HepG2 (cell line): ENCODE data around the gene MACROD2. TPM values are rescaled to one million over a fixed set of nuclear protein-coding genes. Genes with fewer than 3 reads are reported as not detected.

Source experiments
- ATAC-seq: fragments of 200-7000 bp; cut with Tn5 transposase; 3 replicates; pipeline ENCODE4 v1.9.1; 2020; ENCODE audit warnings: mild to moderate bottlenecking, moderate library complexity
- BruUV-seq: library from RNA; stranded (reverse); fragments of 400-500 nt; replicated peaks from 2 replicates; lab custom pipeline; 2021; lab: Mats Ljungman, UMichigan
- CTCF ChIA-PET: fragments of 300-600 bp; formaldehyde crosslinking; extraction: SDS; loops from one replicate; lab custom pipeline; 2021; ENCODE audit warnings: low total read pairs, inconsistent platforms, low intra/inter-chr PET ratio; lab: Yijun Ruan, JAX
- POLR2A ChIA-PET: fragments of 350-600 bp; sonication (Branson Sonifier 250); formaldehyde crosslinking; loops from one replicate; lab custom pipeline; 2020; ENCODE audit warnings: antibody characterized with exemption, inconsistent platforms; lab: Yijun Ruan, JAX
- DNase-seq: peaks from one replicate; pipeline ENCODE4 v3.0.0-alpha.2; 2015; ENCODE audit warnings: low spot score
- FAIRE-seq: peaks from 3 replicates; lab custom pipeline; 2011; peaks lifted over from hg19 to GRCh38; lab: Jason Lieb, UNC
- H2AFZ ChIP-seq: one replicate; pipeline ENCODE4 v1.6.1; 2011; ENCODE audit warnings: low read length, inconsistent platforms
- H3K27ac ChIP-seq: fragments of 300-600 bp; 3 replicates; pipeline ENCODE4 v1.8.0; 2011; ENCODE audit warnings: mixed run types, mild to moderate bottlenecking, mixed read lengths, low read length, inconsistent platforms; ENCODE audit not compliant: insufficient read depth; ENCODE audit errors: extremely low read length
- H3K27me3 ChIP-seq, 2 experiments: fragments of 200-600 bp in 1 of 2; 2 replicates in 1 of 2; 3 replicates in 1 of 2; pipeline versions ENCODE4 v1.6.0 to v1.8.0; 2011; ENCODE audit warnings: low read length in 2 of 2, mild to moderate bottlenecking in 2 of 2, moderate library complexity in 2 of 2, inconsistent platforms in 1 of 2; ENCODE audit not compliant: insufficient read depth in 2 of 2, control insufficient read depth in 1 of 2
- H3K36me3 ChIP-seq, 2 experiments: fragments of 200-600 bp in 1 of 2; replicated peaks in 1 of 2; 2 replicates in 1 of 2; 3 replicates in 1 of 2; pipeline versions ENCODE4 v1.5.1 to v1.8.0; 2011; ENCODE audit warnings: low read length in 2 of 2, inconsistent platforms in 1 of 2; ENCODE audit not compliant: insufficient read depth in 2 of 2, control insufficient read depth in 1 of 2
- H3K4me1 ChIP-seq: 2 replicates; pipeline ENCODE4 v1.5.1; 2012; ENCODE audit warnings: low read length, inconsistent platforms; ENCODE audit not compliant: insufficient read depth
- H3K4me2 ChIP-seq: 2 replicates; pipeline ENCODE4 v1.6.0; 2011; ENCODE audit warnings: low read depth, low read length, inconsistent platforms
- H3K4me3 ChIP-seq, 3 experiments: fragments of 200-600 bp in 1 of 3; sonication (generic), shearing (Covaris generic) in 1 of 3; replicated peaks in 1 of 3; 2 replicates each; pipeline ENCODE4 v1.5.1; 2011 to 2016; ENCODE audit warnings: low read length in 3 of 3, inconsistent platforms in 2 of 3, low read depth in 2 of 3, mild to moderate bottlenecking in 2 of 3, control low read depth in 1 of 3, mixed read lengths in 1 of 3; ENCODE audit not compliant: insufficient read depth in 1 of 3
- H3K79me2 ChIP-seq: one replicate; pipeline ENCODE4 v1.6.1; 2011; ENCODE audit warnings: low read length, inconsistent platforms; ENCODE audit not compliant: insufficient read depth
- H3K9ac ChIP-seq: 2 replicates; pipeline ENCODE4 v1.6.0; 2011; ENCODE audit warnings: mild to moderate bottlenecking, low read depth, low read length, inconsistent platforms; ENCODE audit not compliant: insufficient read depth
- H3K9me3 ChIP-seq: 2 replicates; pipeline ENCODE4 v1.5.1; 2012; ENCODE audit warnings: mild to moderate bottlenecking, low read length
- H4K20me1 ChIP-seq: 2 replicates; pipeline ENCODE4 v1.6.0; 2011; ENCODE audit warnings: inconsistent platforms, mild to moderate bottlenecking, low read length, moderate library complexity; ENCODE audit not compliant: insufficient read depth
- CHD2 ChIP-seq: IDR thresholded peaks from 2 replicates; pipeline ENCODE4 v1.6.1; 2011; ENCODE audit warnings: low read depth, low read length, improper control_type of control experiment
- HCFC1 ChIP-seq: fragments of 150-350 bp; IDR thresholded peaks from 2 replicates; pipeline ENCODE4 v1.6.1; 2014; ENCODE audit warnings: low read depth, low read length
- IKZF4 ChIP-seq: sonication (generic); formaldehyde crosslinking; IDR thresholded peaks from 2 replicates; pipeline ENCODE4 v1.5.1; 2020; ENCODE audit warnings: borderline replicate concordance, mild to moderate bottlenecking, low read depth, missing genetic modification reagents; ENCODE audit errors: not compliant biosample characterization
- IRX3 ChIP-seq: sonication (generic); formaldehyde crosslinking; IDR thresholded peaks from 2 replicates; pipeline ENCODE4 v1.8.1; 2023; ENCODE audit warnings: mild to moderate bottlenecking, low read depth, missing genetic modification reagents, borderline replicate concordance
- KAT2B ChIP-seq: fragments of 150-350 bp; IDR thresholded peaks from 2 replicates; pipeline ENCODE4 v1.6.1; 2014; ENCODE audit warnings: low read depth, low read length, borderline replicate concordance
- KMT2A ChIP-seq: sonication (generic); formaldehyde crosslinking; IDR thresholded peaks from 2 replicates; pipeline ENCODE4 v1.4.0; 2020; ENCODE audit warnings: missing genetic modification reagents
- MTF2 ChIP-seq: sonication (generic); formaldehyde crosslinking; IDR thresholded peaks from 2 replicates; pipeline ENCODE4 v1.5.0; 2020; ENCODE audit warnings: missing genetic modification reagents, borderline replicate concordance
- PITX1 ChIP-seq: sonication (generic); formaldehyde crosslinking; IDR thresholded peaks from 2 replicates; pipeline ENCODE4 v1.5.1; 2020; ENCODE audit warnings: mild to moderate bottlenecking, missing genetic modification reagents
- SETDB1 ChIP-seq: sonication (generic); formaldehyde crosslinking; IDR thresholded peaks from 2 replicates; pipeline ENCODE4 v1.5.1; 2020; ENCODE audit warnings: missing genetic modification reagents, mild to moderate bottlenecking, borderline replicate concordance
- SOX5 ChIP-seq: IDR thresholded peaks from 2 replicates; pipeline ENCODE4 v1.6.1; 2016; ENCODE audit warnings: borderline replicate concordance
- STAT5B ChIP-seq: sonication (generic); formaldehyde crosslinking; IDR thresholded peaks from 2 replicates; pipeline ENCODE4 v1.4.0; 2020; ENCODE audit warnings: missing genetic modification reagents
- TARDBP ChIP-seq: sonication (generic); formaldehyde crosslinking; IDR thresholded peaks from 2 replicates; pipeline ENCODE4 v1.8.0; 2022; ENCODE audit warnings: mild to moderate bottlenecking, missing genetic modification reagents
- ZC3H4 ChIP-seq: sonication (generic); formaldehyde crosslinking; IDR thresholded peaks from 2 replicates; pipeline ENCODE4 v1.4.0; 2020; ENCODE audit warnings: missing genetic modification reagents, borderline replicate concordance
- ZNF460 ChIP-seq: sonication (generic); formaldehyde crosslinking; IDR thresholded peaks from 2 replicates; pipeline ENCODE4 v1.5.1; 2020; ENCODE audit warnings: missing genetic modification reagents, mild to moderate bottlenecking, borderline replicate concordance
- ZNF660 ChIP-seq: sonication (generic); formaldehyde crosslinking; IDR thresholded peaks from 2 replicates; pipeline ENCODE4 v1.5.1; 2020; ENCODE audit warnings: mild to moderate bottlenecking, low read depth, missing genetic modification reagents, borderline replicate concordance
- ZNF781 ChIP-seq: sonication (generic); formaldehyde crosslinking; IDR thresholded peaks from 2 replicates; pipeline ENCODE4 v1.5.1; 2020; ENCODE audit warnings: borderline replicate concordance, mild to moderate bottlenecking, missing genetic modification reagents; ENCODE audit errors: not compliant biosample characterization
- ZNF816 ChIP-seq: sonication (generic); formaldehyde crosslinking; IDR thresholded peaks from 2 replicates; pipeline ENCODE4 v1.8.0; 2022; ENCODE audit warnings: missing genetic modification reagents, mild to moderate bottlenecking, borderline replicate concordance
- ZNF841 ChIP-seq: sonication (generic); formaldehyde crosslinking; IDR thresholded peaks from 2 replicates; pipeline ENCODE4 v1.8.1; 2023; ENCODE audit warnings: missing genetic modification reagents, borderline replicate concordance
- ZNF891 ChIP-seq: sonication (generic); formaldehyde crosslinking; IDR thresholded peaks from 2 replicates; pipeline ENCODE4 v1.5.0; 2020; ENCODE audit warnings: mild to moderate bottlenecking, missing genetic modification reagents
- ZZZ3 ChIP-seq: sonication (generic); formaldehyde crosslinking; IDR thresholded peaks from 2 replicates; pipeline ENCODE4 v1.4.0; 2020; ENCODE audit warnings: missing genetic modification reagents, mild to moderate bottlenecking, borderline replicate concordance
- WGBS: methylation state at CpG from one replicate; pipeline ENCODE4 v1.1.6; 2017; ENCODE audit warnings: low lambda C conversion rate; 5-methylcytosine and 5-hydroxymethylcytosine counted together
- in situ Hi-C: cut with HindIII; loops from 2 replicates; pipeline ENCODE4 v1.10.0; 2017; ENCODE audit warnings: low pct_unique_long_range_greater_than_20kb; ENCODE audit not compliant: extremely low pct_ligation_motif_present
- intact Hi-C: fragments of 100-400 bp; cut with micrococcal nuclease; formaldehyde crosslinking; loops from one replicate; pipeline ENCODE4 v1.10.0; 2022; ENCODE audit not compliant: unreplicated experiment
- polyA plus RNA-seq, 8 experiments: library from polyadenylated mRNA; depleted of rRNA in 3 of 8; stranded (reverse) in 7 of 8; unstranded in 1 of 8; fragments of >200 nt; fragmentation: Illumina TruSeq in 4 of 8; extraction: Trizol in 4 of 8; gene quantifications; 2 replicates each; pipeline versions ENCODE4 v1.2.1 to v1.2.3, GENCODE V29; 2011 to 2016; ENCODE audit warnings: low read depth in 4 of 8, missing spikeins in 1 of 8, mixed read lengths in 1 of 8; ENCODE audit not compliant: insufficient read depth in 1 of 8
- total RNA-seq, 5 experiments: library from RNA; depleted of rRNA; stranded (reverse); fragments of >200 nt; fragmentation: Illumina TruSeq; extraction: Trizol; gene quantifications; 2 replicates each; pipeline ENCODE4 v1.2.3, GENCODE V29; 2016; ENCODE audit warnings: low read depth in 1 of 5
- TF ChIP-seq, protein P1 (sequence below): sonication (generic); formaldehyde crosslinking; IDR thresholded peaks from 2 replicates; pipeline ENCODE4 v1.5.0; 2020; ENCODE audit warnings: missing genetic modification reagents
- TF ChIP-seq, protein P2 (sequence below): sonication (generic); formaldehyde crosslinking; IDR thresholded peaks from 2 replicates; pipeline ENCODE4 v1.8.0; 2022; ENCODE audit warnings: mild to moderate bottlenecking, missing genetic modification reagents, moderate library complexity

MACROD2 gene
- total and polyA plus RNA-seq, 2 of the 13 experiments (the other 11 are each of a cell fraction or from before 2014, with no cell fraction given) = 0.13 to 0.51 TPM

DNA sequence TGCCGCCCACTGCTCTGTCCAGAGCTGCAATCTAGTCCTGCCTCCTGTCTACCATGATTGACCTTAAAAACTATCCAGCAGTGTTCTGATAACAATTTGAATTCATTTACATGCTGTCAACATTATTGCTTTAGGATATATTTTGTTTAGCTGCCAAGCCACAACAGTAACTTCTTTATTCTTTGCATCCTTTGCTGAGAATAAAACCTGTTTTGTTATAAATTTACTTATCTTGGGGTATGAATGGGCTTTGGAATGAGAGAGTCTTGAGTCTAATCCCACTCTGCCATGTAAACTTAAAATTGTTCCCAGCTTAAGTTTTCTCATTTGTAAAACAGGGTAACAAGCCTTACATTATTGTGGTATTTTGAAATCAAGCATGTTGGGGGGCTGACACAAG is 225.7 kb downstream of the MACROD2 start (continued):
- TF ChIP-seq ZNF841 (CRISPR knock-in tag) = no peak
- TF ChIP-seq HCFC1 = no peak
- TF ChIP-seq ZNF781 (CRISPR knock-in tag) = no peak

DNA sequence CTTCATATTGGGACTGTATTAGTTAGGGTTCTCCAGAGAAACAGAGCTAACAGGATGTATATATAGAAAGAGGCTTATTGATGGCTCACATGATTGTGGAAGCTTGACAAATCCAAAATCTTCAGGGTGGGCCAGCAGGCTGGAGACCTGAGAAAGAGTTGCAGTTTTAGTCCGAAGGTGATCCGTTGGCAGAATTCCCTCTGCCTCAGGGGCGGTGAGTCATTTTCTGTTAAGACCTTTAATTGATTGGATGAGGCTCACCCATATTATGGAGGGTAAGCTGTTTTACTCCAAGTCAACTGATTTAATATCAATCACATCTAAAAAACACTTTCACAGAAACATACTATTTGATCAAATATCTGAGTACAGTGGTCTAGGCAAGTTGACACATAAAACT is 228.5 kb downstream of the MACROD2 start:
- Histone ChIP-seq H4K20me1 (no peaks in the 10 kb centered on the region), H3K36me3 (no peaks in the 10 kb centered on the region), H3K9ac (no peak overlapping the region), H3K4me2 (no peak overlapping the region), H2AFZ (no peak overlapping the region), H3K27me3 (no peaks in the 10 kb centered on the region), H3K79me2 (no peaks in the 10 kb centered on the region), H3K4me3 (no peak overlapping the region), H3K9me3 (no peaks in the 10 kb centered on the region), H3K27ac (no peak overlapping the region), H3K4me1 (0 out of 2 replicates have a peak, but pooled peaks cover 6% of the 10 kb centered on the region)
- in situ Hi-C loops (no loop called here), intact Hi-C loops (no loop called here)
- ChIA-PET POLR2A (no interaction called here), CTCF (no interaction called here)
- ATAC-seq = no peak
- TF ChIP-seq ZZZ3 (CRISPR knock-in tag) (no peak), ZNF891 (CRISPR knock-in tag) (no peak), KAT2B (no peak), STAT5B (CRISPR knock-in tag) (no peak), ZC3H4 (CRISPR knock-in tag) (no peak), SETDB1 (CRISPR knock-in tag) (no peak), MTF2 (no peak), ZNF460 (CRISPR knock-in tag) (no peak), PITX1 (CRISPR knock-in tag) (no peak), TARDBP (CRISPR knock-in tag) (no peak), KMT2A (no peak), CHD2 (no peak), ZNF660 (no peak), ZNF816 (CRISPR knock-in tag) (no peak), SOX5 (CRISPR knock-in tag) (no peak), IKZF4 (CRISPR knock-in tag) (no peak), IRX3 (CRISPR knock-in tag) (no peak)
- TF ChIP-seq, protein P1, sequence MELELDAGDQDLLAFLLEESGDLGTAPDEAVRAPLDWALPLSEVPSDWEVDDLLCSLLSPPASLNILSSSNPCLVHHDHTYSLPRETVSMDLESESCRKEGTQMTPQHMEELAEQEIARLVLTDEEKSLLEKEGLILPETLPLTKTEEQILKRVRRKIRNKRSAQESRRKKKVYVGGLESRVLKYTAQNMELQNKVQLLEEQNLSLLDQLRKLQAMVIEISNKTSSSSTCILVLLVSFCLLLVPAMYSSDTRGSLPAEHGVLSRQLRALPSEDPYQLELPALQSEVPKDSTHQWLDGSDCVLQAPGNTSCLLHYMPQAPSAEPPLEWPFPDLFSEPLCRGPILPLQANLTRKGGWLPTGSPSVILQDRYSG (CRISPR knock-in tag) = no peak
- TF ChIP-seq, protein P2, sequence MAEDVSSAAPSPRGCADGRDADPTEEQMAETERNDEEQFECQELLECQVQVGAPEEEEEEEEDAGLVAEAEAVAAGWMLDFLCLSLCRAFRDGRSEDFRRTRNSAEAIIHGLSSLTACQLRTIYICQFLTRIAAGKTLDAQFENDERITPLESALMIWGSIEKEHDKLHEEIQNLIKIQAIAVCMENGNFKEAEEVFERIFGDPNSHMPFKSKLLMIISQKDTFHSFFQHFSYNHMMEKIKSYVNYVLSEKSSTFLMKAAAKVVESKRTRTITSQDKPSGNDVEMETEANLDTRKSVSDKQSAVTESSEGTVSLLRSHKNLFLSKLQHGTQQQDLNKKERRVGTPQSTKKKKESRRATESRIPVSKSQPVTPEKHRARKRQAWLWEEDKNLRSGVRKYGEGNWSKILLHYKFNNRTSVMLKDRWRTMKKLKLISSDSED (CRISPR knock-in tag) = no peak
- FAIRE-seq = no peak
- no TSS peak for BruUV-seq
- no peak for DNase-seq
- WGBS = 72% methylated on average over 3 of the region's 3 CpGs
